NOMO-1 treated with dmso at 0.1 percent for 144 hours (cell line): ENCODE data around the gene STARD6.
A peak's percentile ranks its signal among the peaks of the same experiment; 100 is the strongest.
"Not testable (repeated sequence)": the region's sequence is repeated elsewhere in the genome, so short reads cannot be mapped to it uniquely, and the experiment has no call there.

Experiments
- DNase-seq: peaks from one replicate; lab custom pipeline; 2025; ENCODE audit not compliant: unreplicated experiment; lab: John Stamatoyannopoulos, UW

The STARD6 gene, protein sequence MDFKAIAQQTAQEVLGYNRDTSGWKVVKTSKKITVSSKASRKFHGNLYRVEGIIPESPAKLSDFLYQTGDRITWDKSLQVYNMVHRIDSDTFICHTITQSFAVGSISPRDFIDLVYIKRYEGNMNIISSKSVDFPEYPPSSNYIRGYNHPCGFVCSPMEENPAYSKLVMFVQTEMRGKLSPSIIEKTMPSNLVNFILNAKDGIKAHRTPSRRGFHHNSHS

DNA sequence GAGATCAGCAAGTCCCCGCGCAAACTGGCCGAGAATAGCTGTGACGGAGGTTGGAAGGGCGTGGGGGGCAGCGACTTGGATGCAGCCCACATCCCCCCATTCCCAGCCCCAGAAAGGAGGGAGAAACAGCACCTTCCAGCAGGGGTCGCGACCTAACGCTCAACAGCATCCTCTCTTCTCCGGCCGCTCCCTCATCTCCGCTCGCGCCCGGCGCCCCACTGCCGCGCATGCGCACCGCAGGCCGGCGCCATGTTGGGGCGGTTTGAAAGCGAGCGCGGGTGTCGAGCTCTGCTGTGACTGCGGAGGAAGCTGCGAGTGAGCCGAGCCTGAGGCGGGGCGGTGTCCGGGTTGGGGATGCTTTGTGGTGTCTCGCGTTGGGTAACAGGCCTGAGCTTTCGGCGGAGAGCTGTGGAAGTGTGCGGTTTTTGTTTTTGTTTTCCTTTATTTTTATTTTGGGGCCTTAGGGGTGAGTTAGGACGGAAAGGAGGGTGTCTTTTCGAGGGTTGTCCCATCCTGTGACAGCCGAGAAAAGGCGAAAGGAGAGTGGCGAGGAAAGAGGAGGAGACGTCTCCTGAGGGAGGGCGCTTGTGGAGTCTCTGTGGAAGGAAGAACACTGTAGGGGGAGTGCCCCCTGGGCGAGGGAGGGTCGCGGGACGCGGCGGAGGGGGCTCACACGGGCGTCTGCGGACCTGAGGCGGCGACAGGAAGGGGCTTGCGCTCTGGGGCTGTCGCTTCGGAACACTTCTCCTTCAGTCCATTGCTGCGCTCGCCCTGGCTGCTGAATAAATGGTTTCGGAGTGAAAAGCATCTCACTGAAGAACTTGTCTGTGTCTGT is at the start of gene STARD6, which contains the start of gene C18orf54:
Gene STARD6, minus strand, starts transcription at position 199 of the 835 bp plus-strand sequence. CDS start 3,285 bp downstream, outside the sequence.
Gene C18orf54, plus strand, starts transcription at position 247 of the 835 bp plus-strand sequence. CDS start 2,667 bp downstream, outside the sequence.
- DNase-seq, result peak; percentile 92

DNA sequence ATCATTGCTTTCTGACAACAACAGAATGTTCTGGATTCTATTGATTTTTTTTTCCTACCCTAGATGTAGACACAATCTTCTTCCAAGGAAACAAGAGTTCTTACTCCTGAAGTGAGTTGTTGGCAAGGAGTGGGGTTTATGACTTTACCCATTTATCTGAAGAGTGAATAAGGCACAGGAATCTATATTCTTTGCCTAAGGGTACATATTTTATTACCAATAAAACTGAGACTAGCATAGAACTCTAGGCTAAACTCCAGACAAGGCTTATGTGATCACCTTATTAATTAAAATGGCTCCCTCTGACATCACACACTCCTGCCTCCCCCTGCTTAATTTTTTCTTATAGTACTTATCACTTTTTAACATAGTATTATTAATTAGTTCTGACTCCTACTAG is 47.6 kb upstream of the STARD6 start:
- DNase-seq, result no peak

DNA sequence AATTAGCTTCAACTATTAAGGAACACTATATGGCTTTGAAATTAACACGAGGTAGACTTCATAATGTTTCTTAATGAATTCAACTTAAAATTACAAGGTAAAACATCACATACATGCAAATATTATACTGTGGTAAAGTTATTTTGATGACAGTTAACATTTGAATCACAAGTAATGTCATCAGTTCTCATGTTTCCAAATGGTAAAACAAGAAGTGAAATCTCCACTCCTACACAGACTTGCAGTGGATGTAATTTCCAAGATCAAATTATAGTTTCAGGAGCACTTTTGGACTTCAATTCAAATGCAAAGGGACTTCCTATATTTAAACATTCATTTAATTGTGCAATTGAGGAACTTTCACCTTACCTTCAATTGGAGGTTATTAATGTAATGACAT is 39.1 kb upstream of the STARD6 start:
- no peak for DNase-seq

DNA sequence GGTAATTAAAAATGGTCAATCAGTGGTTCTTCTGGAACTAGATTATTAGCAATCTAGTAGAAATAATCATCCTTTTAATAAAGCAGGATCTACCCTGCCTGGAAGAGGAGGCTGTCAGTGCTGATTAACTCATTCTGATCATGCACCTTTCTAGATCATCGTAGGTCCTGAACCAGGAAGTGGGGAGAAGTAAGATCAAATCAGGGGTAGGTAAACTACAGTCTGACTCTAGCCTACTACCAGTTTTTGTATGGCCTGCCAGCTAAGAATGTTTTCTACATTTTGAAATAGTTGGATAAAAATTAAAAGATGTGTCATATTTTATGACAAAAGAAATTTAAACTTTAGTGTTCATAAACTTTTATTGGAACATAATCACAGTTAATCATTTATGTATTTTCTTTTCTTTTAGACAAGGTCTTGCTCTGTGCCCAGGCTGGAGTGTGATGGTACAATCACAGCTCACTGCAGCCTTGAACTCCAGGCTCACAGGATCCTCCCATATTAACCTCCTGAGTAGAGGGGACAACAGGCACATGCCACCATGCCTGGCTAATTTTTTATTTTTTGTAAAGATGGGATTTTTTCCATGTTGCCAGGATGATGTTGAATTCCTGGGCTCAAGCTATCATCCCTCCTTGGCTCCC is 36.1 kb upstream of the STARD6 start:
- no peak for DNase-seq

DNA sequence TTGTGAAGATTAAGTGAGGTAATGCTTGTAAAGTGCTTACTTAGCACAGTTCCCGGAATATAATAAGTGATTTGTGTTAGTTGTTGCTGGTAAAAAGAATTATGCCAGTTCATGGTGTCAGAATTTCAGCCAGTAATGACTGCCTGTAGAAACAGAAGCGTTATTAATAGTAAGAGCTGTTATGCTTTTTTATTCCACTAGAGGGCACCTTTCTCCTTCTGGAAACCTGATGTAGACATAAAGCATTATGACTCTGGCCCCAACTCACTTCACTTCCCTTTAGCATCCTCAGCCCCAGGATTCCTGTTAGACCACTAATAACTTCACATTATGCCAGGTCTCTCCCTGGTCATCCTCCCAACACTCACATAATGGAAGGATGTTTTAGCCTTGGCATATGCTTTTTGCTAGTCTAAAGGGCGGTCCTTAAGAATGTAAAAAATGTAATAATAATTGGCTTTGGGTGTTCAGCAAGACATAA is 34.9 kb upstream of the STARD6 start:
- DNase-seq, result peak; percentile 49

DNA sequence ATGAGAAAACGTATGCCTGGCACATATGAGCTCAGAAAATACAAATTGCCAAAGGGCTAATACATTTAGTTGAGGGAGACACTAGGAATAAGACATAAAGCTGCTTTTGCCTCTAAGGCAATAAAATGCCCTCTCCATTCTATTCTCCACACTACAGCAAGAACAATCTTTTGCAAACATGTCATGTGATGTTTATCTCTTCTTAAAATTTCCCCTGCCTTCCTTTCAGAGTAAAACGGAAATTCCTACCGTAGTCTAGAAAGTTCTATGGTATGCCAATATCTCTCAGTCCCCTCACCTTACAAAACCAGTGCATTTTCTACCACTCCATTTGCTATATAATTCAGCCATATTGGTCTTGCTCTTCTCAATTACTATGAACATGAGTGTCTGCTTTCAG is 33.2 kb upstream of the STARD6 start:
- no peak for DNase-seq

DNA sequence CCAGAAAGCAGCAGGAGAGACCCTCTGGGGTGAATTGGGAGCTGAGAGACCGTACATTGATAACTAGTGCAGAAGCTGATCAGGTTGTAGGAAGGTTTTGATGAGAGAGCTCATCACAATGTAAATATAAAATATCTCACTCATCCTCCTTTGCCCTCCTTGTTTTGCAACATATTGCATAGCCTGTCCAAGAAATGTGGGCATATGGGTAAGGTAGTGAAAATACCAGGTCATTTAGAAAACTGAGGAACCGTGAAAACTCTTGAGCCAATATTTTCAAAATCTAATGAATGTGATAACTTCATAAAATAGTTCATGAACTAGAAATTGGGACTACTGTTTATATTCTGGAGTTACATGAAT is 31.5 kb upstream of the STARD6 start:
- no peak for DNase-seq

DNA sequence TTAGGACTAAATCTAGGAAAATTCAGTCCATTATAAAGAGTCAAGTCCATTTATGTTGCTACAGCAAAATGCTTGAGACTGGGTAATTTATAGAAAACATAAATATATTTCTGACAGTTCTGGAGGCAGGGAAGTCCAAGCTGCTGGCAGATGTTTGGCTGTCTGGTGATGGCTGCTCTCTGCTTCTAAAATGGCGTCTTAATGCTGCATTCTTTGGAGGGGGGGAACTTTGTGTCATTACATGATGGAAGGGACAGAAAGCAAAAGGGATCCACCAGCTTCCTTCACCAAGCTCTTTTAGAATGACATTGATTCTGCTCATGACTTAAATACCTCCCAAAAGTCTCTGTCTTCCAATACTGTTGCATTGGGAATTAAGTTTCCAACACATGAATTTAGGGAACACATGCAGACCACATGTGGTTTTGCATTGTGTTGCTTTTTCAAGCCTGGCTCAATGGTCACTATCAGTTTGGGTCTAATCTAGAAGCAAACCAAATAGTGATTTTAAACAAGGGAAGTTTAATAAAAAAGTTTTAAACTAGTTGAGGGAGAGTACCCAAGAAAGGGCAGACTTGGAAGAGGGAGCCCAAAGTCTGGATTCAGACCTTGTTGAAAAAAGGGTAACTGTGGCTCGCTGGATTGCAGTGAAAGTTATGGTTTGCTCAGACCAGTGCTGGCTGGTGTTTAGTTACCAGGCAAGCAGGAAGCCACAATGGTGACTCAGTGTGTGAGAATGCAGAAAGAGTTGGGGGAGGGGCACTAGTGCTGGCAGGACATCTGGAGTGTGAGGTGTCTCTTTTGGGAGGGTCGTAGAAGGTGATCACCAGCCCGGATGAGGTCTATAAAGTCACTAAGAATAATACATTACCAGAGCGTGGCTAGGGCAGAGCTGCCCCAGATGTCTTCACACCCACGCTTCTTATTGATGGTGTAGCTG is 30.8 kb upstream of the STARD6 start:
- DNase-seq, result peak; percentile 24

DNA sequence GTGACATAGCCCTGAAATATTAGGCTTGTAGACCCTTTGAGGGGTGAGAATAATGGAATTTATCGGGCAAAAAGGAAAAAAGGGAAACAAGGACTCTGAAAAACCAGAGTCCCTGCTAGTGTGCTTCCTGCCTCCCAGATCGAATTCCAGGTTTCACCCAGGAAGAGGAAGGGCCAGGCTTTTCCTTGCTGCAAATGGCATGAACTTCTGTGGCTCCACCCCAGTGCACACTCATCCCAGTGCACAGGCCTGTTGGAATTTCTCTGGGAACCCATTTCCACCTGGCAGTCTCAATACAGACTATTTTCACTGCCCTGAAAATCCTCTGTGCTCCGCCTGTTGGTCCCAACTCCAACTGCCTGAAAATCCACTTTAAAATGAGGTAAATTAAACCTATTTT is 30.0 kb upstream of the STARD6 start:
- DNase-seq, result no peak

DNA sequence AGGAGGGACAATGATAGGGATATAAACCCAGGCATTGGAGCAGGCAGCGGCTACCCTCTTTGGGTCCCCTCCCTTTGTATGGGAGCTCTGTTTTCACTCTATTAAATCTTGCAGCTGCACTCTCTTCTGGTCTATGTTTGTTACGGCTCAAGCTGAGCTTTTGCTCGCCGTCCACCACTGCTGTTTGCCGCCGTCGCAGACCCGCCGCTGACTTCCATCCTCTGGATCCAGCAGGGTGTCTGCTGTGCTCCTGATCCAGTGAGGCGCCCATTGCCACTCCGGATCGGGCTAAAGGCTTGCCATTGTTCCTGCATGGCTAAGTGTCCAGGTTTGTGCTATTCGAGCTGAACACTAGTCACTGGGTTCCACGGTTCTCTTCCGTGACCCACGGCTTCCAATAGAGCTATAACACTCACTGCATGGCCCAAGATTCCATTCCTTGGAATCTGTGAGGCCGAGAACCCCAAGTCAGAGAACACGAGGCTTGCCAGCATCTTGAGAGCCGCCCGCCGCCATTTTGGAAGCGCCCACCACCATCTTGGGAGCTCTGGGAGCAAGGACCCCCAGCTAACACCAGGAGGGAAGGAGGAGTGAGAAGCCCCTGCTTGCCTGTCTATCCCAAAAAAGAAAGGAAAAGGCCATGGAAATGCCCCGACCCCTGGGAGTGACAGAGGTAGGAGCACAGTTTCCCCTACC is 29.3 kb upstream of the STARD6 start:
- DNase-seq, result not testable (repeated sequence)

DNA sequence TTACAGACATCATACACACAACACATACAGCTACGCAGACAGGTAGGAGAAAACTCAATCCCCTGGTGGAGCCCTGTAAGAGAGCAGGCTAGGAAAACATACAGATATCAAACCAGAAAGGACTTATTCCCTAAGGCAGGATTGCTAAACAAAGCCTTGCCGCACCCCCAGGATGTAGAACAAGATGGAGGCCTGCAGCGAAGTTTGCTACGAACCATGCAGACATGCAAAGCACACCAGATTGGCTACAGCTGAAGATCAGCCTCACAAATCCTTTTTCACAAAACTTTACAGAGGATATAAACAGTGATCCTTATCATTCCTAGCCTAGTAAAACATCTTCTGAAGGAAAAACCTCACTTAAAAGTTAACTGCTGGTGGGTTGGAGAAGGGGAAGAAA is 28.4 kb upstream of the STARD6 start:
- DNase-seq, result no peak

DNA sequence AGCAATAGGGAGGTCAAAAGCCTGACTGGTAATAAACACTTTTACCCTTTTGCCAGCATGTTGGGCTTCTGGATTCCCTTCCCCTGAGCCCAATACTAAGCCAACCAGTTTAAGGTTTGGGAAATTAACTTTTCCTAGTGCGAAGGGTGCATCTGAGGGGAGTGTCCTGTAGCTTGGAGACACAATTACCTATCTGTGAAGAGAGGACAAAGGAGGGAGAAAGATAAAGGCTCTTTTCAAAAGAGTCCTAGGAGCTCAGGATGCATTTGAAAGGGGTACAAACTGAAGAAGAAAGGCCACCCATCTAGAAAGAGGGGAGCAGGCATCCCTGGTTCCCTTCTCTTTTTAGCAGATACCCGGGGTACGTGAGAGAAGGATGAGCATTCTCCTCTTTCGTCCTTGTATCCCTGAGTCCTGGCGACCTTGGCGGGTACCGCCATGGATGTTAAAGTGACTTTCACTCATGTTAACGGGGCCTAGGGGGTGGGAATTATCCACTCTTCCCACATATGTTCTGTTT is 25.1 kb upstream of the STARD6 start:
- no peak for DNase-seq

DNA sequence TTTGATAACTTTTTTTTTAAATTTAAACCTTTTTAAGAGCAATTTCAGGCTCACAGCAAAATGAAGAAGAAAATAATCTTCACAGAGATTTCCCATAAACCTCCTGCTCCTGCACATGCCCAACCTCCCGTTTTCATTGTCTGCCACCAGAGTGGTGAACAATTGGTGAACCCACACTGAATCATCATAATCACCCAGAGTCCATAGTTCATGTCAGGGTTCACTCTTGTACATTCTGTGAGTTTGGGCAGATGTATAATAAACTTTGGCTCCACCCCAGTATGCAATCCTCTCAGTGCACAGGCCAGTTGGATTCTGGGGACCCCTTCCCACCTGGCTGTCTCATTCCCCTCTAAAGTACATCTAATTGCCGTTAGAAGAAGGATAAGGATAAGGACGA is 24.4 kb upstream of the STARD6 start:
- DNase-seq, result no peak

DNA sequence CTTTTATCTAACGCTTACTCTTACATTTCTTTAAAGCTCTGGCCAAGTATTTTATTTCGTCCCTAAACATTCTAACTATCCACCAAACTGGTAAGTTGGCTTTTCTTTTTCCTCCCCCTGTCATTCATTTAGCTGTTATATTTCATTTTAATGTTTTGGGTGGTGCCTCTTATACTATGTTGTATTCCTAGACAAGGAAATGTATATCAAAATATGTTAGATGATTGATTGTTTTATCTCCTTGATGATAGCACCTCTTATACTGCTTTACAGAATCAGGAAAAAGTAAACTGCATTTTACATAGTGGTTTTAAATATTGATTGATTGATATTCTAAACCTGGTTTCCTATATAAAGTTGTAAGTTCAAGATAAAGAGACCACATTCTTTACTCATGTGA is 24.0 kb upstream of the STARD6 start:
- no peak for DNase-seq

DNA sequence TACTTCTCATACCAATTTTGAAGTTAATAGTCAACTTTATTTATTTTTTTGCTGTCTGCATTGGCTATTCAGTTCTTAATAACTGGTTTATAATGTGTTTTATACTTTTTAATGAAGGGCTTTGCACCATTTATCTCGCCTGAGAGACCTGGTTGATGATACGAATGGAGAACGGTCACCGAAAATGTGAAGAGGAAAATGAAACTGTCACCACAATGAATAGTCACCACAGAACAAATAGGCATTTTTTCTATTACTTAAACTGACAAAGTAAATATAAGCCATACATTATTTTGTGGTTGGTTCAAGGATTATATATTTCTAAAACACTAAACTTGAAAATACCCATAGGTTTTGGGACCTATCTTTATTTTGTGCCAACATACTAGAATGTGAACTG is 20.4 kb upstream of the STARD6 start:
- no peak for DNase-seq

DNA sequence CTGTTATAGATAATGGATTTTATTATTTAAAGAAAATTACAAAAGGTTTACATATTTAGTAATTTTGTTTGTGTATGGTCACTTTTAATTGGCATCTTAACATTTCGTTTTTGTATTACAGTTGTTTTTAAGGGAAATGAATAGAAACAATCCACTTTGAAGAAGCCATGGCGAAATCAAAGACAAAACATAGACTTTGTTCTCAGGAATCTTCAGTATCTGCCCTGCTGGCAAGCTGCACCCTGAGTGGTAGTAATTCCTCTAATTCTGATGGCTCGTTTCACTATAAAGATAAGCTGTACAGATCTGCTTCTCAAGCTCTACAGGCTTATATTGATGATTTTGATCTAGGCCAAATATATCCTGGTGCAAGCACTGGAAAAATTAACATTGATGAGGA is 2.7 kb upstream of the STARD6 start:
- DNase-seq, result no peak

DNA sequence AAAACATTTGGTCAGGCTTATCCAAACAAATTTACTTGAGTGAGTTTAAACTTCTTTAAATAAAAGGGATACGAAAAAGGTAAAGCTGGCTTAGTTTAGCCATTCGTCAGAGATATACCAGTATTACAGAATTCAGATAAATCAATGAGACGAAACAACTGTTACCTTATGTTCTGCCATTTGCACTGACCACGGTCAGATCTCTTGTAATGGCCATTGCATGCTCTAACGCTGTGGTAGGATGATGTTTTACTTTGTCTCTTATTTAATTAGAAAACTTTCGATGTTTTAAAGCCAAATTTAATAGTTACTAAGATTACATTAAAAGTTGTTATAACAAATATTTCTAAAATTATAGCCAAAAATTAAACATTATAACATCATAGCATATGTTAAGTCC is 1.6 kb upstream of the STARD6 start:
- DNase-seq, result no peak

DNA sequence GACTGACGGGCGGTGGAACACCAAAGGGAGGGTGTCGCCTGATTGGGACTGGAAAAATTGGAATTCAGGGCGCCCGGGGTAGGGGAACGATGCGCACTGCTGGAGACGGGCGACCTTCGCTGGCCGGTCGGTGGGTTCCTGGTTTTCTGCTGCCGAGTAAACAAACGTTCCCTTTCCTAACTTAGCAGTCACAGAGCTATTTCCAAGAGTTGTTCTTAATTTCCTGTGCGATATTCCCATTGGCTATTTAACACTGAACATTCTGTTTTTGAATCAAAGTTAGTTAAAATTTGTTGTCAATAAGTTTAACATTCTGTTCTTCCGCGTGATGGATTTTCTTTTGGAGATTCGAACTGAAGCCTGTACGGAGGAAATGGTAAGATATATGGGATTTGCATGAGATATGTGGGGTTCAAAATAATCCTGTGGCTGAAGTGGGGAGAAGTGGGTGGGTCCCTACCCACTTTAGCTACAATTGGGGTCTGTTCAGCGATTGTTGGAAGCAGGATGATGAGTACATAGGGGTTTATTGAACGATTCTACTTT is 910 bp upstream of the STARD6 start:
- DNase-seq, result no peak

DNA sequence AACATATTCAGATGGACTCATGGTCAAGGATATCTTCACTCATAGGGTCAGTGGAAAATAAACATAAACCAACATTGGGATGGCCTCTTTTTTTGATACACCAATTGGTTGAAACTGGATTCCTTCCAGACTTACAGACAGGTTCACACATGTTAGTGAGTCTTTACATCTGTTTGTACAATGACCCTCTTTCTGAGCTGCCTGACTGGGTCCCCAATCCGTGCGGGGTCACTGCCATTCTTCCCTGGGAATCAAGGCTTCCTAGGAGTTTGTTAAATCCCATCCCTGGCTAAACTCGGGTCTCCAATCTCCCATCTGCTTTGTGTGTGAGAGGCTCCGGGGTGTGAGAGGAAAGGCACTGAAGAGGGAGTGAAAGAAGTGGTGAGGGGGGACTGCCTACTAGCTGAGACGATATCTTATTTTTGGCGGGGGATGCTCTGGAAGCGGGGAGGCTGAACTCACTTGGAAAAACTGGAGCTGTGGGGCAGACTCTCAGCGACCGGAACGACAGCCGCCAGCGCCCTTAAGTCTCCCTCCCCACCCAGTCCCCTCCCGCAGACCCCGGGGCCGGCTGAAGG is 487 bp downstream of the STARD6 start:
- no peak for DNase-seq
